GM20431 (cell line): Measurements from ENCODE around the gene NRXN2.
"Not testable (repeated sequence)": the region's sequence is repeated elsewhere in the genome, so short reads cannot be mapped to it uniquely, and the experiment has no call there.

Source experiments
- in situ Hi-C: fragments of 300-500 bp; cut with MseI, MboI; formaldehyde crosslinking; loops from one replicate; pipeline ENCODE4 v1.15.0; 2020; ENCODE audit warnings: low sequenced_read_pairs; ENCODE audit not compliant: unreplicated experiment

NRXN2 gene

GRCh38 chr11:64686466-64687170 lies 36.4 kb downstream of the NRXN2 start:
- in situ Hi-C loops: no loop called here

GRCh38 chr11:64685536-64685935 lies 37.5 kb downstream of the NRXN2 start:
- in situ Hi-C loops: no loop called here

- in situ Hi-C loops: no loop called here
These were observed 38.6 kb downstream of the NRXN2 start for GRCh38 chr11:64684357-64684756.

- in situ Hi-C loops: no loop called here
These were observed 41.8 kb downstream of the NRXN2 start for GRCh38 chr11:64681171-64681570.

- in situ Hi-C loops: no loop called here
These were observed 43.2 kb downstream of the NRXN2 start for GRCh38 chr11:64679846-64680245.

GRCh38 chr11:64677441-64678023 lies 45.5 kb downstream of the NRXN2 start:
- in situ Hi-C loops: no loop called here

GRCh38 chr11:64676261-64676615 lies 46.8 kb downstream of the NRXN2 start:
- in situ Hi-C loops: no loop called here

GRCh38 chr11:64675450-64676260 lies 47.3 kb downstream of the NRXN2 start:
- in situ Hi-C loops: no loop called here

- in situ Hi-C loops: no loop called here
These were observed 48.2 kb downstream of the NRXN2 start for GRCh38 chr11:64674774-64675173.

- in situ Hi-C loops: no loop called here
These were observed 49.7 kb downstream of the NRXN2 start for GRCh38 chr11:64673279-64673678.

- in situ Hi-C loops: no loop called here
These were observed 50.1 kb downstream of the NRXN2 start for GRCh38 chr11:64672875-64673274.

GRCh38 chr11:64670975-64671374 lies 52.0 kb downstream of the NRXN2 start:
- in situ Hi-C loops: no loop called here

- in situ Hi-C loops: no loop called here
These were observed 55.7 kb downstream of the NRXN2 start for GRCh38 chr11:64667154-64667745.

GRCh38 chr11:64665411-64665821 lies 57.6 kb downstream of the NRXN2 start:
- in situ Hi-C loops: no loop called here

GRCh38 chr11:64664236-64664870 lies 58.6 kb downstream of the NRXN2 start:
- in situ Hi-C loops: not testable (repeated sequence)

- in situ Hi-C loops: no loop called here
These were observed 59.3 kb downstream of the NRXN2 start for GRCh38 chr11:64663656-64664055.

- in situ Hi-C loops: no loop called here
These were observed 61.4 kb downstream of the NRXN2 start for GRCh38 chr11:64661614-64662013.

- in situ Hi-C loops: no loop called here
These were observed 61.9 kb downstream of the NRXN2 start for GRCh38 chr11:64661146-64661545.

GRCh38 chr11:64660706-64661105 lies 62.3 kb downstream of the NRXN2 start:
- in situ Hi-C loops: no loop called here

GRCh38 chr11:64660205-64660604 lies 62.8 kb downstream of the NRXN2 start:
- in situ Hi-C loops: no loop called here
